SH-SY5Y (cell line): ENCODE results near the gene STAT4.

Experiments
- GATA2 ChIP-seq: IDR thresholded peaks from 2 replicates; pipeline ENCODE4 v1.6.1; 2011; ENCODE audit warnings: mild to moderate bottlenecking, low read depth, low read length
- GATA3 ChIP-seq: IDR thresholded peaks from 2 replicates; pipeline ENCODE4 v1.6.1; 2011; ENCODE audit warnings: low read depth, mild to moderate bottlenecking, low read length, moderate library complexity

DNA sequence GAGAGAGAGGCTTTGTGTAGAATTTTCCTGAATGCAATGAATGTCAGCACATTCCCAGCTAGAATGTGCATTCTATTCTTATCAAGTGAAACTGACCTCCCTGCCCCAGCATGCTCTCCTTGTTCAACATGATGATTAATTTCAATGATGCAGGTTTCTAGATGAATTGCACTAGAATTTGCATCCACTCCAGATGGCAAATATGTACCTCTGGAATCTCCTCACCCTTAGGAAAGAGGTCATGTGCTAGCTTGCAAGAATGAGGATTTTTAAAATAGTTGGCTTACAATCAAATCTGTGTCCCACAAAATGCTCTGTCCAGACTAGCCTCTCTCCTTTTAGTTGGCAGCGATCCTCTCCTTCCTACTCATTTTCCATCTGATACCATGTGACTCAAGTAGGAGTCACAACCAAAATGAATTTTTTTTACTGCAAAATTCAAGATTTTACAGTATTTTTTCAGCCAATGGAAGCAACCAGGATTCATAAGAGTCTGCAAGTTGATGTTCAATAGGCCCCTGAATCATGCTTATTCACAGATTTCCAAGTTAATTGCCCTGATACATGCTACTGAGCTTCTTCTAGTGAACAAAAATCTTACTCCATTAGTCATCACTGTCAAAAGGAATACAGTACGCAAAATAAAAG, 21.0 kb upstream of the STAT4 start:
- TF ChIP-seq GATA2 (no peak), GATA3 (no peak)
